Suppressor macrophage (primary cell): ENCODE measurements around the gene GNG7.
"Not testable (repeated sequence)": the region's sequence is repeated elsewhere in the genome, so short reads cannot be mapped to it uniquely, and the experiment has no call there.

Source experiments
- DNase-seq, 4 experiments: peaks; one replicate each; pipeline ENCODE4 v3.0.0-alpha.2; 2020 to 2022

Gene GNG7

GRCh38 chr19:2483484-2484151 is 218.9 kb downstream of the GNG7 start:
- DNase-seq, result no peak

GRCh38 chr19:2483084-2483483 is 219.4 kb downstream of the GNG7 start:
- no peak for DNase-seq

- DNase-seq, result no peak
These were observed 220.0 kb downstream of the GNG7 start for GRCh38 chr19:2482354-2483038.

- no peak for DNase-seq
These were observed 221.0 kb downstream of the GNG7 start for GRCh38 chr19:2481466-2481865.

GRCh38 chr19:2479556-2480194 is 222.8 kb downstream of the GNG7 start:
- no peak for DNase-seq

- DNase-seq, result peak; percentile 89 to 93 (median 92)
These were observed 223.5 kb downstream of the GNG7 start for GRCh38 chr19:2478756-2479555.

- peak; percentile 63 to 80 (median 77) for DNase-seq
These were observed 224.2 kb downstream of the GNG7 start for GRCh38 chr19:2478278-2478755.

GRCh38 chr19:2477732-2478191 is 224.7 kb downstream of the GNG7 start:
- DNase-seq, result peak in 3 of 4 experiments; percentile 28 to 53 (median 36)

- DNase-seq, result peak in 2 of 4 experiments; percentile 37 to 45
These were observed 225.3 kb downstream of the GNG7 start for GRCh38 chr19:2477141-2477710.

GRCh38 chr19:2476451-2477140 is 225.9 kb downstream of the GNG7 start:
- peak; percentile 54 to 73 (median 68) for DNase-seq

GRCh38 chr19:2475702-2476450 is 226.6 kb downstream of the GNG7 start, which contains the start of gene GADD45B:
Gene GADD45B, plus strand, starts transcription at chr19:2476127. Its CDS starts 232 bp downstream, at chr19:2476359.
- peak; percentile 99 for DNase-seq

GRCh38 chr19:2475018-2475701 is 227.3 kb downstream of the GNG7 start:
- peak; percentile 59 to 72 (median 69) for DNase-seq

GRCh38 chr19:2474232-2475017 is 228.1 kb downstream of the GNG7 start:
- DNase-seq, result peak; percentile 94 to 96 (median 96)

- not testable (repeated sequence) for DNase-seq
These were observed 232.6 kb downstream of the GNG7 start for GRCh38 chr19:2469915-2470200.

GRCh38 chr19:2469102-2469914 is 233.2 kb downstream of the GNG7 start:
- peak in 3 of 4 experiments; percentile 28 to 44 (median 29) for DNase-seq

GRCh38 chr19:2468596-2468995 is 233.9 kb downstream of the GNG7 start:
- no peak for DNase-seq

GRCh38 chr19:2464389-2464788 is 238.1 kb downstream of the GNG7 start:
- DNase-seq, result no peak

GRCh38 chr19:2463694-2464093 is 238.8 kb downstream of the GNG7 start:
- DNase-seq, result not testable (repeated sequence)
